Fibroblast of mammary gland (primary cell): ENCODE results near the gene RGP1.

Experiments used
- DNase-seq: peaks from one replicate; pipeline ENCODE4 v3.0.0-alpha.2; 2010; ENCODE audit warnings: low read depth
- H3K4me3 ChIP-seq: 2 replicates; pipeline ENCODE4 v1.5.1; 2011; ENCODE audit warnings: low read depth, mild to moderate bottlenecking, low read length, moderate library complexity; ENCODE audit not compliant: control insufficient read depth
- TF ChIP-seq, protein P1 (sequence below): conservative IDR thresholded peaks from 2 replicates; pipeline ENCODE4 v1.5.1; 2011; ENCODE audit warnings: low read depth, low read length, inconsistent platforms; ENCODE audit not compliant: control insufficient read depth, insufficient read depth

The RGP1 gene

DNA sequence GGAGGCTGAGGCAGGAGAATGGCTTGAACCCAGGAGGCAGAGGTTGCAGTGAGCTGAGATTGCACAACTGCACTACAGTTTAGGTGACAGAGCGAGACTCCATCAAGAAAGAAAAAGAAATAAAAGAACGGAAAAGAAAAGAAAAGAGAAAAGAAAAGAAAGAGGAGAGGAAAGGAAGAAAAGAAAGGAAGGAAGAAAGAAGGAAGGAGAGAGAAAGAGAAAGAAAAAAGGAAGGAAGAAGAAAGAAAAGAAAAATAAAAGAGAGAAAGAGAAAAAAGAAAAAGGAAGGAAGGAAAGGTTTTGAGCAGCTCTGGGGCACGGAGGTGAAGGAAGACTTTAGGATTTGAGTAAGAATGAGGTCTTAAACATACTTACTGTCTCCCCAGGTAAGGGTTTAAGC lies 35.5 kb upstream of the RGP1 start:
- DNase-seq, result no peak
- no peak overlapping the region for H3K4me3 ChIP-seq
- TF ChIP-seq, protein P1, sequence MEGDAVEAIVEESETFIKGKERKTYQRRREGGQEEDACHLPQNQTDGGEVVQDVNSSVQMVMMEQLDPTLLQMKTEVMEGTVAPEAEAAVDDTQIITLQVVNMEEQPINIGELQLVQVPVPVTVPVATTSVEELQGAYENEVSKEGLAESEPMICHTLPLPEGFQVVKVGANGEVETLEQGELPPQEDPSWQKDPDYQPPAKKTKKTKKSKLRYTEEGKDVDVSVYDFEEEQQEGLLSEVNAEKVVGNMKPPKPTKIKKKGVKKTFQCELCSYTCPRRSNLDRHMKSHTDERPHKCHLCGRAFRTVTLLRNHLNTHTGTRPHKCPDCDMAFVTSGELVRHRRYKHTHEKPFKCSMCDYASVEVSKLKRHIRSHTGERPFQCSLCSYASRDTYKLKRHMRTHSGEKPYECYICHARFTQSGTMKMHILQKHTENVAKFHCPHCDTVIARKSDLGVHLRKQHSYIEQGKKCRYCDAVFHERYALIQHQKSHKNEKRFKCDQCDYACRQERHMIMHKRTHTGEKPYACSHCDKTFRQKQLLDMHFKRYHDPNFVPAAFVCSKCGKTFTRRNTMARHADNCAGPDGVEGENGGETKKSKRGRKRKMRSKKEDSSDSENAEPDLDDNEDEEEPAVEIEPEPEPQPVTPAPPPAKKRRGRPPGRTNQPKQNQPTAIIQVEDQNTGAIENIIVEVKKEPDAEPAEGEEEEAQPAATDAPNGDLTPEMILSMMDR, result no peak

DNA sequence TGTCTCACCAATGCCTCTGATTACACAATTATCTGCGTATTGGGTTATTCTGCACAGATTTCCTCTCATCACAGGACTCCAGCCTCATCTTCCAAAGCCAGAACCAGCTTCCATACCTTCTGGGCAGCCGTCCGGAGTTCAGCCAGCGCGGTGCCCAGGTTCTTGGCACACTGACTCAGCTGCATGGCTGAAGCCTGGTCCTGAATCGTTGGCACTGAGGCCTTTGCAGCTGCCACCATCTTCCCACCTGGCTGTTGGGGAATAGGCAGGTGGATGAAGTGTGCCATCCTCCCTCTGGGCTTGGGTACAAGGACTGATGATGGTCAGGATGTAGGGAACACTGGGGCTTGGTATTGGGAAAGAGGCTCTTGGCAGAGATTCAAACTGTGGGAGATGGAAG lies 35.0 kb upstream of the RGP1 start:
- TF ChIP-seq, protein P1, result no peak
- no peak overlapping the region for H3K4me3 ChIP-seq
- no peak for DNase-seq

DNA sequence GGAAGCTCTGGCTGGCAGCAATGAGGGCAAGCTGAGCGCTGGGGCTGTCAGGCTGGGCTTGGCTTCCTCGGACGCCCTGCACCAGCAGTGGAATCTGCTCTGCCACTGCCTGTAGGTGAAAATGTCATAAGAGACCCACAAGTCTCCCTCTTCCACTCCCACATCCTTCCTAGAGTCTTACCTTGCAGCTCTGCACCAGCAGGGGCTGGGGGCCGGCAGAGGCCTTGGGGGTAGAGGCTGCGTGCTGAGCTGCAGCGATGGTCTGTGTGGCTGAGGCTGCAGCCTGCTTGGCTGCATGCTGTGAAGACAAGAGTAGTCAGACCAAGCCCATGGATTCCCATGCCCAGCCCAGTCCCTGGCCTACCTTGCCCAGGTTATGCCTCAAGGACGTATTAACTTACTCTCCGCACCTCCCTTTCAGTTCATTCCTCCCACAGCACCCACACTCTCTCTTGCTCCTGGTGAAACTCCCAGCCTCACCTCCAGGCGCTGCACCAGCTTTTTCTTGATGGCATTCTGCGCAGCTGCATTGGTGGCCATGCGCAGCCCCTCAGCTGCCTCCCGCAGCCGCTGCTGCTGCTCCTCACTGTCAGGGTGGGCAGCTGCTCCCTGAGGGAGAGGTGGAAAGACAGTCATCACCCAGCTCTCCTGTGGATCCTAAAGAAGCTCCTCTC lies 34.4 kb upstream of the RGP1 start:
- no peak overlapping the region for H3K4me3 ChIP-seq
- TF ChIP-seq, protein P1, result no peak
- no peak for DNase-seq

DNA sequence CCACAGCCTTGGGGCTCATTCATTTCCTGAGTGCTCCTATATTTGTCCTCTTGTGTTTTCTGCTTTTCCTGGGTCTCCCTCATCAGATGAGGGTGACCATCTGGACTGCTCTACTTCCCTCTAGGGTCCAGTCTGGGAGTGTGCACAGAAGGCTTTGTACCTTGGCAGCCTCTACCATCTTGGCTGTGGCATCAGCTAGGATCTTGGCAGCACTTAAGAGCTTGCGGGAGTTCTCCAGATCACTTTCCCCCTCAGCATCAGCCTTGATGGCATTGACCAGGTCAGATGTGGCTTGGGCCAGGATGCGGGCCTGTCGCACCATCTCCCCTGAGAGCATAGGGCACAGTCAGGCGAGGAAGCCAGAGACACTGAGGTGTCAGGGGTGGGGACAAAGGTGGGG lies 32.9 kb upstream of the RGP1 start:
- TF ChIP-seq, protein P1, result no peak
- DNase-seq, result no peak
- no peak overlapping the region for H3K4me3 ChIP-seq

DNA sequence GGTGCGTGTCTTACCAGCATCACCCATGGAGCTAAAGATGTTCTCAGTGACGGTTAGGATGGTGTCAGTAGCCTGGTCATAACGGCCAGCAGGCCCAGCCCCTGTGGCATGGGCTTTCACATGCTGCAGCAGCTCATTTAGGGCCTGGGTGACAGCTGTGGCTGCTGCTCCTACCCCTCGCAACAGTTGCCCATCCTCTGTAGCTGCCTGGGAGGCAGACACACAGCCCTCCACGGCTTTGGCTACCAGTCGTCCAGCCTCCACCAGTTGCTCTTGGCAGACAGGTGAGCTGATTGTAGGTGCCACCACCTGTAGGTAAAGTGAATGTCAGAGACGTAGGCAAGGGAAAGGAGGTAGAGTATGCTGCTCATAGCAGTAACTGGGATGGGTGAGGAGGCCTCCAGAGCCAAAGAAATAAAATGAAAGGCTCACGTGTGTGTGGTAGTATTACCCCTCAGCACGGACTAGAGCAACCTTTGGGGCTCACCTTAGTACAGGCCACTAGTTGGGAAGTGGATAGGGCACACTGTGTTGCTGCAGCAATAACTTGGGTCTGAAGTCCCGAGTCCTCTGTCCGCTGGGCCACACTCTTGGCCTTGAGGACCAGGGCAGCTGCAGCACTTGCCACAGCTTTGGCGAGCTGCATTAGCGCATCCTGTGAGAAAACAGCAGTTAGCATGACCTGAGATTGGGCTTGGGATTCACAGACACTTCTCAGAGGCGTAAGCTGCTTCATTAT lies 31.8 kb upstream of the RGP1 start:
- TF ChIP-seq, protein P1, result no peak
- no peak overlapping the region for H3K4me3 ChIP-seq
- DNase-seq, result no peak

DNA sequence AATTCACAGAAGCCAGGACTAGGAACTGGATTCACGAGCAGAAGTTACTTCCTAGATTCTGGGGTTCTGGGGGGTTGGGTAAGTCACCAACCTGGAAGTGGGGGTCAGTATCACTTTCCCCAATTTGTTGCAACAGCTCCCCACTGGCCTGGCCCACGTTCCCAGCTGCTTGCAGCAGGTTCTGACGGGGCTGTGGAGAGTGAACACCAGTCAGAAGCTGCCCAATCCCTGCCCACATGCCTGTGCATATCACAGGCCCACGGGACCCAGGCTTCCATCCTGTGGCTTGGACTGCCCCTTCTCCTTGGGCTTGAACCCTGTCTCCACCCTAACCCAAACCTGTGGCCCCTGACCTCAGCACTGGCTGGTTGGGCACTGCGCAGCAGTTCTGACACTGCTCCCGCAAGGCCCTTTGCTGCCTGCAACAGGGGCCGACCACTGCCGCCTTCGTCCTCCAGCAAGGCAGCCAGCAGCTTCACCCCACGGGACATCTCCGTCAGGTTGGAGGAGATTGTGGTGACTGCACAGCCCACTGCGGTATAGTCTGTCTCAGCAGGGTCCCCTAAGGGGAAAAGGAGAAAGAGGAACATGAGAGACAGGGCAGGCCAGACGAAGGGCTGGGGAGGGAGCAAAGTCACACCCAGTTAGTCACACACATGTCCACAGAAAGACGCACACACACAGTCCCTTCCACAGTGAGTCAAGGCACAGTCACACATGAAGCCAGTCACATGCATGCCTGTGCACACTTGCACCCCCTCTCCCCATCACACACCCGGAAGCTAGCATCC lies 30.2 kb upstream of the RGP1 start:
- peak; percentile 32 for DNase-seq
- TF ChIP-seq, protein P1, result no peak
- no peak overlapping the region for H3K4me3 ChIP-seq
